Right atrium auricular region (tissue), 2 donors: ENCODE measurements around the gene PRKD1. TPM values are rescaled to one million over a fixed set of nuclear protein-coding genes. Genes with fewer than 3 reads are reported as not detected.

ENCODE experiments used
- DNase-seq: peaks from one replicate; pipeline ENCODE4 v3.0.0-alpha.2; 2019; ENCODE audit warnings: low spot score
- H3K27ac ChIP-seq, 2 donors: fragments of 200-600 bp; sonication (generic); 1 replicate in 1 of 2; 2 replicates in 1 of 2; pipeline ENCODE4 v1.5.1; 2016 to 2019
- H3K27me3 ChIP-seq, 2 donors: fragments of 200-600 bp; sonication (generic); one replicate each; pipeline versions ENCODE4 v1.5.1 to v1.6.0; 2017 to 2019
- H3K36me3 ChIP-seq: fragments of 200-600 bp; sonication (generic); one replicate; pipeline ENCODE4 v1.5.1; 2016
- H3K4me1 ChIP-seq, 2 donors: fragments of 200-600 bp; sonication (generic); one replicate each; pipeline versions ENCODE4 v1.5.1 to v1.6.0; 2017 to 2019
- H3K4me3 ChIP-seq, 2 donors: fragments of 200-600 bp; sonication (generic); 1 replicate in 1 of 2; 2 replicates in 1 of 2; pipeline ENCODE4 v1.5.1; 2017 to 2019; ENCODE audit warnings: mild to moderate bottlenecking in 1 of 2, moderate library complexity in 1 of 2
- H3K9me3 ChIP-seq, 2 donors: fragments of 200-600 bp; sonication (generic); one replicate each; pipeline ENCODE4 v1.5.1; 2019
- total RNA-seq, 2 donors: library from RNA; depleted of rRNA; stranded (reverse); fragments of >200 nt; gene quantifications; one replicate each; pipeline ENCODE4 v1.1.0, GENCODE V29; 2016
- TF ChIP-seq, protein P1 (sequence below), 2 donors: fragments of 200-600 bp; sonication (generic); IDR thresholded peaks; one replicate each; pipeline ENCODE4 v1.5.1; 2019; ENCODE audit warnings: antibody characterized with exemption in 2 of 2

Gene PRKD1
- total RNA-seq, 2 donors from 2014 or later, result 4.3 to 7.5 TPM

DNA sequence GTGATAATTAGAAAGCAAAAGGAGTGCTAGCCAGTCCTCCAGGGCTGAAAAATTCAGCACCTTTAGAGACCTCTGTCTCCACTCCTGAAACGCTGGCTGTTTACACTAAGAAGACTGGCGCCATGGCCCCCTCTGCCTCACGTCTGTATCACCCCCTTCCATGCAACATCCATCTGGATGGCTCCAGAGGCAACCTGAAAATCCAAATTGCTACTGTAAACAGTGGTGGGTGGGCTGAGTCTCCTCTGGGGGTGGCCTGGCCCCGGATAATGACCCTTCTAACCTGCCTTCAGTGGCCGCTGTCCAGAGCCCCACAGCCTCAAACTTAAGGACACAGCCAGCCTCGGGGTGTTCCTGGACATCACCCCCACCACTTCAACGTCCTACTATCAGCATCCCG, 1.4 kb downstream of the PRKD1 start:
- H3K36me3 ChIP-seq, result no peaks in the 10 kb centered on the region
- peak overlapping the region; percentile 62 to 77 for H3K4me3 ChIP-seq
- H3K27me3 ChIP-seq, result no peaks in the 10 kb centered on the region
- H3K4me1 ChIP-seq, result peaks cover 0 to 22% of the 10 kb centered on the region in 2 donors
- H3K9me3 ChIP-seq, result no peaks in the 10 kb centered on the region
- DNase-seq, result no peak
- TF ChIP-seq, protein P1, sequence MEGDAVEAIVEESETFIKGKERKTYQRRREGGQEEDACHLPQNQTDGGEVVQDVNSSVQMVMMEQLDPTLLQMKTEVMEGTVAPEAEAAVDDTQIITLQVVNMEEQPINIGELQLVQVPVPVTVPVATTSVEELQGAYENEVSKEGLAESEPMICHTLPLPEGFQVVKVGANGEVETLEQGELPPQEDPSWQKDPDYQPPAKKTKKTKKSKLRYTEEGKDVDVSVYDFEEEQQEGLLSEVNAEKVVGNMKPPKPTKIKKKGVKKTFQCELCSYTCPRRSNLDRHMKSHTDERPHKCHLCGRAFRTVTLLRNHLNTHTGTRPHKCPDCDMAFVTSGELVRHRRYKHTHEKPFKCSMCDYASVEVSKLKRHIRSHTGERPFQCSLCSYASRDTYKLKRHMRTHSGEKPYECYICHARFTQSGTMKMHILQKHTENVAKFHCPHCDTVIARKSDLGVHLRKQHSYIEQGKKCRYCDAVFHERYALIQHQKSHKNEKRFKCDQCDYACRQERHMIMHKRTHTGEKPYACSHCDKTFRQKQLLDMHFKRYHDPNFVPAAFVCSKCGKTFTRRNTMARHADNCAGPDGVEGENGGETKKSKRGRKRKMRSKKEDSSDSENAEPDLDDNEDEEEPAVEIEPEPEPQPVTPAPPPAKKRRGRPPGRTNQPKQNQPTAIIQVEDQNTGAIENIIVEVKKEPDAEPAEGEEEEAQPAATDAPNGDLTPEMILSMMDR (IDR thresholded peaks at IDR 0.05), result no peak
- peak overlapping the region in 1 of 2 donors; percentile 72 for H3K27ac ChIP-seq

DNA sequence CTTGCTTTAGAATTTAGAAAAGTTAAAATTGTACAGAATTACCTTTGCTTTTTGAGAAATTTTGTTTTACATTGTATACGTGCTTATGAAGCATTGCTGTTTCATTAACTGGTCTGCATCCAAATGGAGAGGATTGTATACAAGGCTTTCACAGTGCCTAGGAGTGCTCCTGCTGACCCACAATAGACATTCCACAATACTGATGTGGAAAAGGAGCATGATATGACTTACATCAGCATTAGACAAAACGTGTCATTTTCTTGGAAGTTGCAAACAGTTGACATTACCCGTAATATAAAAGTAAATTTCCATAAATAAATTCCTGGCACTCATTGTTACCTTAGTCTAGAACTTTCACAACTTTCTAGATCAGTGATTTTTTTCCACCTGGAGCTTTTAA, 1.9 kb downstream of the PRKD1 start:
- TF ChIP-seq, protein P1 (IDR thresholded peaks at IDR 0.05), result no peak

DNA sequence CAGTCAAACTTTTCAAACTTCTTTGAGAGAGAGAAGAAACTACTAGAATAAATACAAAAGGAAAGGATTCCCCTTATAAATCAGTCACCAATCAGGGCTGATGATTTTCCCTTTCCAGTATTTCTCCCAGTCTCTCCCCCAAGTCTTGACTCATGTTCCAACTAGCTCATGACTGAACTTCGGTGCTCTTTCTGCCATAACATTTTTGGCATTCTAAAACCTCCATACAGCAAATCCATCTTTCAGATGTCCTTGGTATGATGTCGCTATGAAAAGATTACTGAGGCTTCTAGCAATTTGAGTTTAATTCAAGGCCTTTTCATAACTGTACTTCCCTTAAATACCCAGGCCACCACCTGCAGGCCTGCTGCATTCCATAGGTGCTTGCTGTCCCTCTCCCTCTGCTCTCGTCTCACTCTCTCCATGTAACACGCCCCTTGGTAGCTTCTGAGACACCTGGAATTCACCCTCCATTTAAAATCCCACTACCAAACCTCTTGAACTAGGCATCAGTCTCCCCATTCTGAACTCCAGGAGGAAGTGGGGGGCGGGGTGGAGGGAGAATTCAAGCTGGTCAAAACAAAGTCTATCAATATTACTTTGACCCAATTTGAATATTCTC, 2.4 kb downstream of the PRKD1 start:
- Histone ChIP-seq H3K27ac (no peak overlapping the region), H3K4me1 (peaks cover 0 to 22% of the 10 kb centered on the region in 2 donors), H3K4me3 (no peak overlapping the region), H3K9me3 (no peaks in the 10 kb centered on the region), H3K27me3 (no peaks in the 10 kb centered on the region), H3K36me3 (no peaks in the 10 kb centered on the region)
- DNase-seq, result no peak
- TF ChIP-seq, protein P1 (IDR thresholded peaks at IDR 0.05), result no peak

More for the DNA sequence above, 1.9 kb downstream of the PRKD1 start:
- Histone ChIP-seq H3K4me3 (peak overlapping the region in 1 of 2 donors; percentile 77), H3K4me1 (peaks cover 0 to 22% of the 10 kb centered on the region in 2 donors), H3K9me3 (no peaks in the 10 kb centered on the region), H3K27ac (no peak overlapping the region), H3K27me3 (no peaks in the 10 kb centered on the region), H3K36me3 (no peaks in the 10 kb centered on the region)
- no peak for DNase-seq

DNA sequence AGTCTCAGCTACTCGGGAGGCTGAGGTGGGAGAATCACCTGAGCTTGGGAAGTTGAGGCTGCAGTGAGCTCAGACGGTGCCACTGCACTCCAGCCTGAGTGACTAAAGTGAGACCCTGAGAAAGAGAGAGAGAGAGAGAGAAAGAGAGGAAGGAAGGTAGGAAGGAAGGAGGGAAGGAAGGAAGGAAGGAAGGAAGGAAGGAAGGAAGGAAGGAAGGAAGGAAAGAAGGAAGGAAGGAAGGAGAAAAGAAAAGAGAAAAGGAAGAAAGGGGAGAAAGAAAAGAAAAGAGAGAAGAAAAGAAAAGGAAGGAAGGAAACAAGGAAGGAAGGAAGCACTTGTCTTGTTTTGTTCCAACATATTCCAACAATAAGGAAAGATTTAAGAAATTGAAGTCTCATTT, 7.8 kb downstream of the PRKD1 start:
- Histone ChIP-seq H3K27me3 (no peaks in the 10 kb centered on the region), H3K27ac (no peak overlapping the region), H3K36me3 (no peaks in the 10 kb centered on the region), H3K4me1 (no peaks in the 10 kb centered on the region), H3K9me3 (no peaks in the 10 kb centered on the region), H3K4me3 (no peak overlapping the region)
- DNase-seq, result no peak
- TF ChIP-seq, protein P1 (IDR thresholded peaks at IDR 0.05), result no peak

DNA sequence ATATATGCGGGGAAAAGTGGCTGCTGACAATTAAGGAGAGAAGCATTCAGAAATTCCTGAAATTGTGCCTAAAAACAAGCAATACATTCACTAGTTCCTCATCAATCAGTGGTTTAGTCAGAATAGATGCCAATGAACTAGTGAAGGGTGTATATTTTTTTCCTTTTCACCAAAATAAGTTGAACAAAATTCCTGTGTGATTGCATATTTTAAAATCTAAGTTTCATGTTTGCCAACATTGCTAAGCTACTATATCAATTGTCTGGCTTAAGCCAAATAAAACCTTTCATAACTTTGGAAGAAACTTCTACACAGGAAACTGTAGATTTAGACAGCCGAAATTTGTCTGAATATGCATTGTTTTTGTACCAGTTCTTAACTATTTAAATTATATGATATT, 8.7 kb downstream of the PRKD1 start:
- no peak overlapping the region for H3K4me3 ChIP-seq
- no peak for DNase-seq
- no peaks in the 10 kb centered on the region for H3K4me1 ChIP-seq
- TF ChIP-seq, protein P1 (IDR thresholded peaks at IDR 0.05), result no peak
- H3K36me3 ChIP-seq, result no peaks in the 10 kb centered on the region
- H3K27ac ChIP-seq, result no peak overlapping the region
- no peaks in the 10 kb centered on the region for H3K27me3 ChIP-seq
- H3K9me3 ChIP-seq, result no peaks in the 10 kb centered on the region

DNA sequence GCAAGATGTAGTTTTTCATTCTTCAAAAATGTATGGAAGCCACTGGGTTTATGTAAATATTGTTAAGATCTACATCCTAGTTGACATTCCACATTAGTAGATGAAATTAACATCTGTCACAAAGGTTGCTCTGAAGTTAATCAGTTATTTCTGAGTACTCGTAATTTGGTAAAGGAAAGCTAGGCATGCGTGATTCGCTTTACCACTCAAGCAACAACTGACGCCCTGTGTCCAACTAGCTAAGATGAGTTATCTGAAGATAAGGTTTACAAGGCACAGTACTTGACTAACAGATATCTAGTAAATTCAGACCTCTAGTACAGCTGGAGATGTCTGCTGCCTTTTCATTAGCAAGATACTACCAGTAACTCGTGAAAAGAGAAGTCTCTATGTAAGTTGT, 14.1 kb downstream of the PRKD1 start:
- Histone ChIP-seq H3K9me3 (peaks cover 0 to 6% of the 10 kb centered on the region in 2 donors), H3K27me3 (no peaks in the 10 kb centered on the region), H3K27ac (no peak overlapping the region), H3K36me3 (no peaks in the 10 kb centered on the region), H3K4me1 (no peaks in the 10 kb centered on the region), H3K4me3 (no peak overlapping the region)
- DNase-seq, result no peak
- TF ChIP-seq, protein P1 (IDR thresholded peaks at IDR 0.05), result no peak
